Measurements from ENCODE around the gene GSPT1.
A peak's percentile ranks its signal among the peaks of the same experiment; 100 is the strongest.

GSPT1 gene

GRCh38 chr16:11909653-11910545, 5.9 kb downstream of the GSPT1 start:
- no peak for DNase-seq

- DNase-seq = no peak
Measured at GRCh38 chr16:11907160-11907970, 8.4 kb downstream of the GSPT1 start.

- DNase-seq = no peak
Measured at GRCh38 chr16:11903906-11904305, 11.8 kb downstream of the GSPT1 start.

GRCh38 chr16:11901091-11901490, 14.7 kb downstream of the GSPT1 start:
- DNase-seq = no peak

- DNase-seq = no peak
Measured at GRCh38 chr16:11896486-11897176, 19.1 kb downstream of the GSPT1 start.

- DNase-seq = no peak
Measured at GRCh38 chr16:11893571-11893970, 22.2 kb downstream of the GSPT1 start.

GRCh38 chr16:11892761-11893160, 23.0 kb downstream of the GSPT1 start:
- DNase-seq = no peak

- no peak for DNase-seq
Measured at GRCh38 chr16:11890231-11890965, 25.4 kb downstream of the GSPT1 start.

- no peak for DNase-seq
Measured at GRCh38 chr16:11886881-11887280, 28.9 kb downstream of the GSPT1 start.

- no peak for DNase-seq
Measured at GRCh38 chr16:11884035-11884434, 31.7 kb downstream of the GSPT1 start.

GRCh38 chr16:11880007-11880406, 35.7 kb downstream of the GSPT1 start:
- no peak for DNase-seq

- DNase-seq = no peak
Measured at GRCh38 chr16:11877374-11877773, 38.4 kb downstream of the GSPT1 start.

GRCh38 chr16:11876306-11876705, 39.5 kb downstream of the GSPT1 start:
- no peak for DNase-seq

- DNase-seq = no peak
Measured at GRCh38 chr16:11875721-11876120, 40.0 kb downstream of the GSPT1 start.

- DNase-seq = peak; percentile 45
Measured at GRCh38 chr16:11871193-11871592, 44.6 kb downstream of the GSPT1 start.

GRCh38 chr16:11870399-11870798, 45.4 kb downstream of the GSPT1 start:
- no peak for DNase-seq

- no peak for DNase-seq
Measured at GRCh38 chr16:11869353-11870228, 46.2 kb downstream of the GSPT1 start.

GRCh38 chr16:11868412-11868980, 47.3 kb downstream of the GSPT1 start:
- no peak for DNase-seq

GRCh38 chr16:11862489-11862888, 53.3 kb downstream of the GSPT1 start:
- no peak for DNase-seq

GRCh38 chr16:11857161-11857560, 58.6 kb downstream of the GSPT1 start:
- DNase-seq = no peak
